ENCODE measurements around the gene GSTM4. TPM values are rescaled to one million over a fixed set of nuclear protein-coding genes. Genes with fewer than 3 reads are reported as not detected.

GSTM4 gene
- polyA plus RNA-seq, 1 donor: 68.4 TPM

DNA sequence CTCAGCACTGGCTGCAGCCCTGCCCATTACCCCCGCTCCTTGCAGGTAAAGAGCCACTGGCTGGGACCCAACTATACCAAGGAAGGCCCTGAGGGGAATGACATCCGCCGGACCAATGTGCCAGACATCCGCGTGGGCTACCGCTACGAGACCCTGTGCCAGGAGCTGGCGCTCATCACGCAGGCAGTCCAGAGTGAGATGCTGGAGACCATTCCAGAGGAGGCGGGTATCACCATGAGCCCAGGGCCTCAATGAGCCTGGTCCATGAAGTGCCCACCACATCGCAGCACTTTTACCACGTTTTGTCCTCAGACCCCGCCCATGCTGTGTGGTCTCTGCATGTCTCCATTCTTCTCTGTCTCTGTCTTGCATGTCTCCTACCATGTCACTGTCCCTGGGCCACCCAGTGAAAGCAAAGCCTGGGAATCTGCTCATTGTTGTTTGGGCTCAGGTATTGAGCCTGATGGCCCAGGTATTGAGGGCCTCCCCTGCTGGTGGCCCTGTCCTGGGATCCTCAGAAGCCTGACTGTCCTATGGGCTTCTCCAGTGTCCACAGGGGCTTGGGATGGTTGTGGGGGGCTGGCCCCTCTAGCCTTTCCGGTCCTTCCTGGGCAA lies 24.9 kb upstream of the GSTM4 start:
- Histone ChIP-seq H3K4me3 (ENCODE audit: low read length) (no peak overlapping the region), H3K27me3 (ENCODE audit: control insufficient read depth, insufficient read depth, low read length) (no peaks in the 10 kb centered on the region), H3K4me1 (ENCODE audit: control insufficient read depth, insufficient read depth, low read length) (peaks cover 3% of the 10 kb centered on the region), H3K9me3 (ENCODE audit: control insufficient read depth, low read depth, low read length) (no peaks in the 10 kb centered on the region), H3K36me3 (ENCODE audit: control insufficient read depth, insufficient read depth, low read length) (peaks cover 63% of the 10 kb centered on the region), H3K27ac (ENCODE audit: low read length) (no peak overlapping the region)
- 100% methylated on average over 1 of the region's 14 CpGs for WGBS (ENCODE audit: insufficient coverage, low lambda C conversion rate)
- DNase-seq: no peak

- Histone ChIP-seq H3K36me3 (ENCODE audit: control insufficient read depth, insufficient read depth, low read length) (peaks cover 56% of the 10 kb centered on the region), H3K9me3 (ENCODE audit: control insufficient read depth, low read depth, low read length) (no peaks in the 10 kb centered on the region), H3K4me3 (ENCODE audit: low read length) (no peak overlapping the region), H3K4me1 (ENCODE audit: control insufficient read depth, insufficient read depth, low read length) (peaks cover 5% of the 10 kb centered on the region), H3K27me3 (ENCODE audit: control insufficient read depth, insufficient read depth, low read length) (no peaks in the 10 kb centered on the region), H3K27ac (ENCODE audit: low read length) (no peak overlapping the region)
- no peak for DNase-seq
- WGBS (ENCODE audit: insufficient coverage, low lambda C conversion rate): no CpG with 5 or more reads among the region's 16 CpGs
These were observed 24.1 kb upstream of the GSTM4 start for GRCh38 chr1:109631513-109632505.

DNA sequence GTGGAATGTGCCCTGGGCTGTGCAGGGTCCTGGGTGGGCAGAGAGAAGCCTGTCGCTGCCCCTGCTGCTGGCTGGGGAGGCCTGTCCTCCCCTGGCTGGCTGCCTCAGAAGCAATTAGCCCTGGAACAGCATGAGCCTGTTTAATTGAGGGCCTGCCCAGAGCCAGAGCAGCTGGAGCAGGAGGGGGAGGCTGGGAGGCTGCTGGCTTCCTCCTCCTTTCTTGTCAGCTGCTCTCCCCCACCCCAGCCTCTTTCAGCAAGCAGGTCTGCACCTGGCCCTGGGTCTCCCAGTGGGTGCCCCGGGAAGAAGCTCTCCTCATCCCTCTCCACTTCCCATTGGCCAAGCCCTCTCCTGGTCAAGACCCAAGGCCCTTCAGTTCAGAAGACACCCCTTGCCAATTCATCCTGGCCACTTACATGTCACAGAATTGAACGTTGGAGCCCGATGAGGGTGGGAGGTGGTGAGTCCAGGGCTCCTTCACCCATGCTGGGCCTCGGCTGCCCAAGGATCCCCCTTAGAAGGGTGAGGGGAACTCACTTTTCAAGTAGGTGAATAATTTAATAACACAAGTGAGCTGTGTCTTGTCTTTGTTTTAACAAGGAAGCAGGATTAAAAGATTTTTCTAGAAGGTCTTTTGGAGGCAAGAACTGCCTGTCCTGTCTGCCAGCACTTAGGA lies 23.1 kb upstream of the GSTM4 start:
- Histone ChIP-seq H3K9me3 (ENCODE audit: control insufficient read depth, low read depth, low read length) (no peaks in the 10 kb centered on the region), H3K36me3 (ENCODE audit: control insufficient read depth, insufficient read depth, low read length) (peaks cover 46% of the 10 kb centered on the region), H3K4me1 (ENCODE audit: control insufficient read depth, insufficient read depth, low read length) (peaks cover 5% of the 10 kb centered on the region), H3K27ac (ENCODE audit: low read length) (no peak overlapping the region), H3K4me3 (ENCODE audit: low read length) (no peak overlapping the region), H3K27me3 (ENCODE audit: control insufficient read depth, insufficient read depth, low read length) (no peaks in the 10 kb centered on the region)
- peak in 1 of 2 donors; percentile 34 for DNase-seq
- WGBS (ENCODE audit: insufficient coverage, low lambda C conversion rate): no CpG with 5 or more reads among the region's 5 CpGs

DNA sequence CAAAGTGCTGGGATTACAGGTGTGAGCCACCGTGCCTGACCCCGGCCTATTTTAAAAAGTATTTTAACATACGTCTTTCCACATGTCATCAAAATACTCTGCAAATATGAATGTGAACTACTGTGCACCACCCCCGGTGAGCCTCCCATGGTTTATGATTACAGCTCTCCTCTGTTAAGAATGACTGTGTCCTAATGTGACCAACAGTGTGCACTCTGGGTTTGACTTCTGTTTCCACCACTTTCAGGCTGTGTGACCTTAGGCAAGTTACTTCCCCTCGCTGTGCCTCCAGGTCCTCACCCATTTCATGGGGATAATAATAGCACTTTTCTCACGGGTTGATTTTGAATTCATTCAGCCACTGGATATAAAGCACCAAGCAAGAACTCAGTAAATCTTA lies 21.6 kb upstream of the GSTM4 start:
- peaks cover 5% of the 10 kb centered on the region for H3K4me1 ChIP-seq (ENCODE audit: control insufficient read depth, insufficient read depth, low read length)

GRCh38 chr1:109634771-109635750 lies 20.8 kb upstream of the GSTM4 start:
- Histone ChIP-seq H3K27ac (ENCODE audit: low read length) (no peak overlapping the region), H3K9me3 (ENCODE audit: control insufficient read depth, low read depth, low read length) (no peaks in the 10 kb centered on the region), H3K36me3 (ENCODE audit: control insufficient read depth, insufficient read depth, low read length) (peaks cover 23% of the 10 kb centered on the region), H3K27me3 (ENCODE audit: control insufficient read depth, insufficient read depth, low read length) (no peaks in the 10 kb centered on the region), H3K4me3 (ENCODE audit: low read length) (no peak overlapping the region), H3K4me1 (ENCODE audit: control insufficient read depth, insufficient read depth, low read length) (peaks cover 7% of the 10 kb centered on the region)
- WGBS (ENCODE audit: insufficient coverage, low lambda C conversion rate): 100% methylated on average over 2 of the region's 13 CpGs
- DNase-seq: no peak

More for the DNA sequence above, 21.6 kb upstream of the GSTM4 start:
- no peak for DNase-seq
- H3K36me3 ChIP-seq (ENCODE audit: control insufficient read depth, insufficient read depth, low read length): peaks cover 31% of the 10 kb centered on the region
- no peak overlapping the region for H3K4me3 ChIP-seq (ENCODE audit: low read length)
- H3K9me3 ChIP-seq (ENCODE audit: control insufficient read depth, low read depth, low read length): no peaks in the 10 kb centered on the region
- WGBS (ENCODE audit: insufficient coverage, low lambda C conversion rate): no CpG with 5 or more reads among the region's 6 CpGs
- no peak overlapping the region for H3K27ac ChIP-seq (ENCODE audit: low read length)
- no peaks in the 10 kb centered on the region for H3K27me3 ChIP-seq (ENCODE audit: control insufficient read depth, insufficient read depth, low read length)

DNA sequence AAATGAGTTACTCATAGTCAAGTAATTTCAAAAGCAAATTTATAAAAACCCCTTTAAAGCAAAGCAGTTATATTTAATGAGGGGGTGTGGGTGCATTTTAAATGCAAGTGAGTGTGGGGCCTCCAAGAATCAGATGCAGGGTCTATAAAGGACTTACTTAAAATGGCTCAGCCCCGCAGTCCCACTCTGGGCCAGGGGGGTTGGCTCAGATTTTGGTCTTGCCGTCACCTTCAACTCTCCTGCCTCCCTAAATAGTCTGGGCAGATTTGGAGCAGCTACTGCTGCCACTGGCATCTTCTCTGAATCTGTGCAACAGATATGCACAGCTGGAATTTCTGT lies 20.1 kb upstream of the GSTM4 start:
- Histone ChIP-seq H3K4me1 (ENCODE audit: control insufficient read depth, insufficient read depth, low read length) (peaks cover 8% of the 10 kb centered on the region), H3K36me3 (ENCODE audit: control insufficient read depth, insufficient read depth, low read length) (peaks cover 17% of the 10 kb centered on the region), H3K27me3 (ENCODE audit: control insufficient read depth, insufficient read depth, low read length) (no peaks in the 10 kb centered on the region), H3K4me3 (ENCODE audit: low read length) (no peak overlapping the region), H3K9me3 (ENCODE audit: control insufficient read depth, low read depth, low read length) (no peaks in the 10 kb centered on the region), H3K27ac (ENCODE audit: low read length) (no peak overlapping the region)
- no CpG with 5 or more reads among the region's 2 CpGs for WGBS (ENCODE audit: insufficient coverage, low lambda C conversion rate)
- DNase-seq: no peak

- no peaks in the 10 kb centered on the region for H3K27me3 ChIP-seq (ENCODE audit: control insufficient read depth, insufficient read depth, low read length)
- H3K9me3 ChIP-seq (ENCODE audit: control insufficient read depth, low read depth, low read length): no peaks in the 10 kb centered on the region
- no peak overlapping the region for H3K4me3 ChIP-seq (ENCODE audit: low read length)
- DNase-seq: peak in 1 of 2 donors; percentile 72
- H3K4me1 ChIP-seq (ENCODE audit: control insufficient read depth, insufficient read depth, low read length): peaks cover 8% of the 10 kb centered on the region
- peaks cover 12% of the 10 kb centered on the region for H3K36me3 ChIP-seq (ENCODE audit: control insufficient read depth, insufficient read depth, low read length)
- no CpG with 5 or more reads among the region's 9 CpGs for WGBS (ENCODE audit: insufficient coverage, low lambda C conversion rate)
- H3K27ac ChIP-seq (ENCODE audit: low read length): no peak overlapping the region
These were observed 19.5 kb upstream of the GSTM4 start for GRCh38 chr1:109636201-109636952.

- Histone ChIP-seq H3K36me3 (ENCODE audit: control insufficient read depth, insufficient read depth, low read length) (peaks cover 3% of the 10 kb centered on the region), H3K27me3 (ENCODE audit: control insufficient read depth, insufficient read depth, low read length) (no peaks in the 10 kb centered on the region), H3K4me1 (ENCODE audit: control insufficient read depth, insufficient read depth, low read length) (peaks cover 8% of the 10 kb centered on the region), H3K9me3 (ENCODE audit: control insufficient read depth, low read depth, low read length) (no peaks in the 10 kb centered on the region), H3K4me3 (ENCODE audit: low read length) (no peak overlapping the region), H3K27ac (ENCODE audit: low read length) (no peak overlapping the region)
- DNase-seq: no peak
- WGBS (ENCODE audit: insufficient coverage, low lambda C conversion rate): no CpG with 5 or more reads among the region's 7 CpGs
These were observed 18.5 kb upstream of the GSTM4 start for GRCh38 chr1:109637446-109637845.

- DNase-seq: no peak
- no CpG with 5 or more reads among the region's 9 CpGs for whole genome bisulfite sequencing (ENCODE audit: insufficient coverage, low lambda C conversion rate)
These were observed 16.6 kb upstream of the GSTM4 start for GRCh38 chr1:109639063-109639840.

More at GRCh38 chr1:109639063-109639840, 16.6 kb upstream of the GSTM4 start:
- Histone ChIP-seq H3K4me1 (ENCODE audit: control insufficient read depth, insufficient read depth, low read length) (peaks cover 11% of the 10 kb centered on the region), H3K27ac (ENCODE audit: low read length) (no peak overlapping the region), H3K9me3 (ENCODE audit: control insufficient read depth, low read depth, low read length) (no peaks in the 10 kb centered on the region), H3K27me3 (ENCODE audit: control insufficient read depth, insufficient read depth, low read length) (no peaks in the 10 kb centered on the region), H3K4me3 (ENCODE audit: low read length) (no peak overlapping the region), H3K36me3 (ENCODE audit: control insufficient read depth, insufficient read depth, low read length) (no peaks in the 10 kb centered on the region)

Data from large intestine (tissue), 3 donors.